B cell (primary cell): ENCODE results near the gene OR12D1. TPM values are rescaled to one million over a fixed set of nuclear protein-coding genes. Genes with fewer than 3 reads are reported as not detected.

ENCODE experiments used
- ATAC-seq: fragments of 200-7000 bp; cut with Tn5 transposase; one replicate; pipeline ENCODE4 v1.10.0; 2021; ENCODE audit warnings: low read depth, mild to moderate bottlenecking, moderate number of reproducible peaks, moderate library complexity
- CTCF ChIA-PET: fragments of 350-600 bp; sonication (Branson Sonifier 250); formaldehyde crosslinking; loops from one replicate; lab custom pipeline; 2021; ENCODE audit warnings: antibody characterized with exemption, inconsistent platforms; lab: Charles Lee
- POLR2A ChIA-PET: fragments of 350-600 bp; sonication (Branson Sonifier 250); formaldehyde crosslinking; loops from one replicate; lab custom pipeline; 2021; ENCODE audit warnings: antibody characterized with exemption; lab: Charles Lee
- DNase-seq: peaks from one replicate; pipeline ENCODE4 v3.0.0; 2013
- H2AFZ ChIP-seq: 2 replicates; pipeline ENCODE4 v1.6.1; 2012; ENCODE audit warnings: mild to moderate bottlenecking, low read depth, low read length; ENCODE audit not compliant: insufficient read depth, poor library complexity, severe bottlenecking
- H3K27ac ChIP-seq, 2 donors: 1 replicate in 1 of 2; 2 replicates in 1 of 2; pipeline ENCODE4 v1.5.1; 2012 to 2013; ENCODE audit warnings: low read length in 2 of 2, mild to moderate bottlenecking in 2 of 2, moderate library complexity in 1 of 2
- H3K27me3 ChIP-seq, 4 experiments: fragments of 200-600 bp in 1 of 4; sonication (generic) in 1 of 4; replicated peaks in 1 of 4; 1 replicate in 2 of 4; 2 replicates in 2 of 4; pipeline versions ENCODE4 v1.6.1 to v1.7.0; 2013 to 2016; ENCODE audit warnings: low read length in 3 of 4, mild to moderate bottlenecking in 2 of 4, mixed read lengths in 1 of 4, moderate library complexity in 1 of 4; ENCODE audit not compliant: insufficient read depth in 4 of 4, control insufficient read depth in 3 of 4; ENCODE audit errors: control extremely low read depth in 1 of 4
- H3K36me3 ChIP-seq, 2 experiments: replicated peaks in 1 of 2; 1 replicate in 1 of 2; 2 replicates in 1 of 2; pipeline versions ENCODE4 v1.6.1 to v1.7.1; 2013; ENCODE audit warnings: low read length in 1 of 2; ENCODE audit not compliant: insufficient read depth in 2 of 2, control insufficient read depth in 1 of 2; ENCODE audit errors: control extremely low read depth in 1 of 2, extremely low read depth in 1 of 2
- H3K4me1 ChIP-seq, 2 donors: fragments of 200-600 bp in 1 of 2; sonication (generic) in 1 of 2; 1 replicate in 1 of 2; 2 replicates in 1 of 2; pipeline versions ENCODE4 v1.5.1 to v1.6.1; 2013 to 2017; ENCODE audit warnings: low read length in 2 of 2; ENCODE audit not compliant: control insufficient read depth in 2 of 2, insufficient read depth in 2 of 2
- H3K4me2 ChIP-seq: replicated peaks from 2 replicates; pipeline ENCODE3; 2012; ENCODE audit warnings: mild to moderate bottlenecking, low read depth, low read length; ENCODE audit not compliant: poor library complexity, severe bottlenecking
- H3K4me3 ChIP-seq, 5 experiments: fragments of 200-600 bp in 1 of 5; sonication (generic) in 1 of 5; 1 replicate in 3 of 5; 2 replicates in 2 of 5; pipeline versions ENCODE4 v1.5.1 to v1.7.0; 2011 to 2016; ENCODE audit warnings: low read length in 4 of 5, mild to moderate bottlenecking in 4 of 5, low read depth in 2 of 5, control low read depth in 1 of 5, moderate library complexity in 1 of 5; ENCODE audit not compliant: insufficient read depth in 1 of 5; ENCODE audit errors: control extremely low read depth in 1 of 5, extremely low read depth in 1 of 5
- H3K79me2 ChIP-seq: fragments of 200-600 bp; sonication (generic); one replicate; pipeline ENCODE4 v1.6.0; 2016; ENCODE audit warnings: low read length; ENCODE audit not compliant: control insufficient read depth, insufficient read depth
- H3K9ac ChIP-seq: fragments of 200-600 bp; sonication (generic); 2 replicates; pipeline ENCODE4 v1.6.1; 2017; ENCODE audit warnings: mild to moderate bottlenecking, low read length, moderate library complexity
- H3K9me3 ChIP-seq, 3 donors: one replicate each; pipeline versions ENCODE4 v1.6.1 to v1.7.1; 2013; ENCODE audit warnings: low read length in 2 of 3; ENCODE audit not compliant: control insufficient read depth in 2 of 3, insufficient read depth in 1 of 3; ENCODE audit errors: control extremely low read depth in 1 of 3
- H4K20me1 ChIP-seq: 2 replicates; pipeline ENCODE4 v1.6.0; 2012; ENCODE audit warnings: mild to moderate bottlenecking, low read length; ENCODE audit not compliant: insufficient read depth, control insufficient read depth, poor library complexity, severe bottlenecking
- H3K27ac Mint-ChIP-seq: one replicate; pipeline ENCODE4 v1.8.0; 2021; ENCODE audit warnings: mixed read lengths
- H3K27me3 Mint-ChIP-seq: one replicate; pipeline ENCODE4 v1.8.0; 2021; ENCODE audit warnings: mixed read lengths
- H3K4me1 Mint-ChIP-seq: one replicate; pipeline ENCODE4 v1.8.0; 2021; ENCODE audit warnings: mixed read lengths
- H3K4me3 Mint-ChIP-seq: one replicate; pipeline ENCODE4 v1.8.0; 2021; ENCODE audit warnings: mixed read lengths
- H3K9me3 Mint-ChIP-seq: one replicate; pipeline ENCODE4 v1.8.0; 2022; ENCODE audit warnings: mixed read lengths; ENCODE audit not compliant: insufficient read depth
- CTCF ChIP-seq: fragments of 200-600 bp; IDR thresholded peaks from one replicate; pipeline ENCODE4 v1.8.0; 2022; ENCODE audit warnings: antibody characterized with exemption, mild to moderate bottlenecking
- EZH2 ChIP-seq: IDR thresholded peaks from 2 replicates; pipeline ENCODE4 v1.6.1; 2012; ENCODE audit warnings: borderline replicate concordance, low read depth, mild to moderate bottlenecking, moderate library complexity, low read length; ENCODE audit not compliant: insufficient read depth, poor library complexity, severe bottlenecking
- WGBS: methylation state at CpG from one replicate; pipeline ENCODE4 v1.1.5; 2013; ENCODE audit warnings: missing lambda C conversion rate; ENCODE audit not compliant: insufficient coverage; 5-methylcytosine and 5-hydroxymethylcytosine counted together
- intact Hi-C: fragments of 100-400 bp; cut with micrococcal nuclease; formaldehyde crosslinking; loops from one replicate; pipeline ENCODE4 v1.10.0; 2022
- polyA plus RNA-seq: library from polyadenylated mRNA; depleted of rRNA; stranded (reverse); fragments of >200 nt; gene quantifications from 2 replicates; pipeline ENCODE4 v1.2.3, GENCODE V29; 2012
- total RNA-seq, 2 donors: library from RNA; stranded (reverse); fragments of 120-200 nt in 1 of 2; gene quantifications; 1 replicate in 1 of 2; 2 replicates in 1 of 2; pipeline versions ENCODE4 v1.2.3 to v1.2.4, GENCODE V29; 2013 to 2022

The OR12D1 gene
- total and polyA plus RNA-seq, 2 donors (not counting 1 experiment from before 2014, with no cell fraction given), result not detected

- no peaks in the 10 kb centered on the region for H3K4me1 ChIP-seq
- intact Hi-C loops, result no loop called here
- TF ChIP-seq CTCF (no peak), EZH2 (no peak)
- ChIA-PET POLR2A (no interaction called here), CTCF (no interaction called here)
- no peak overlapping the region for H3K4me3 ChIP-seq
- DNase-seq (no peak), ATAC-seq (no peak)
- Mint-ChIP-seq H3K4me1 (no peaks in the 10 kb centered on the region), H3K27ac (no peak overlapping the region), H3K4me3 (no peak overlapping the region), H3K9me3 (no peaks in the 10 kb centered on the region), H3K27me3 (peaks cover 25% of the 10 kb centered on the region)
- H3K27me3 ChIP-seq, result peaks cover 0 to 11% (median 0%) of the 10 kb centered on the region in 4 experiments
- H3K36me3 ChIP-seq, result no peaks in the 10 kb centered on the region
- no peak overlapping the region for H3K27ac ChIP-seq
- H2AFZ ChIP-seq, result no peak overlapping the region
- H4K20me1 ChIP-seq, result no peaks in the 10 kb centered on the region
- H3K9me3 ChIP-seq, result no peaks in the 10 kb centered on the region
- no CpG with 5 or more reads among the region's 2 CpGs for WGBS
- no peaks in the 10 kb centered on the region for H3K79me2 ChIP-seq
- no peak overlapping the region for H3K4me2 ChIP-seq
- no peak overlapping the region for H3K9ac ChIP-seq
These were observed 15.2 kb upstream of the OR12D1 start for GRCh38 chr6:29399525-29399924.

DNA sequence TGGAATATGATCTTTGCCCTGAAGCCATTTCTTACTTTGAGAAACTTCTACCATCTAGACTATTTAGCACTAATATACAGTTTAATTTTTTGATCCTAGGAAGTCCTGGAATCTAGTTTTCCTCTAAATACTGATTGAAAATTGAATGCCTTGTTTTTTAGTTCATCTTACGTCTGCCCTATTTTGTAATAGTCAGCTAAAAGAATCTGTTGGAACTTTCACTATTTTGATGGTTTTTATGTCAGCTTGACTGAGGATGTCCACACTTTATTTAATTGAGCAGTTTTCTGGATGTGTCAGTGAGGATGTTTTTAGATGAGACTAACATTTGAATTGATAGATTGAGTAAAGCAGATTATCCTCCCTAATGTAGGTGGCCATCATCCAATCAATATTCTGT is 10.9 kb upstream of the OR12D1 start:
- intact Hi-C loops, result no loop called here
- H4K20me1 ChIP-seq, result no peaks in the 10 kb centered on the region
- 80% methylated on average over 1 of the region's 1 CpG for WGBS
- no peaks in the 10 kb centered on the region for H3K36me3 ChIP-seq
- no peak overlapping the region for H3K9ac ChIP-seq
- no peak overlapping the region for H3K27ac ChIP-seq
- Mint-ChIP-seq H3K27me3 (peaks cover 22% of the 10 kb centered on the region), H3K4me3 (no peak overlapping the region), H3K9me3 (peaks cover 2% of the 10 kb centered on the region), H3K27ac (no peak overlapping the region), H3K4me1 (no peaks in the 10 kb centered on the region)
- ATAC-seq, result no peak
- TF ChIP-seq EZH2 (no peak), CTCF (no peak)
- H3K79me2 ChIP-seq, result no peaks in the 10 kb centered on the region
- no peaks in the 10 kb centered on the region for H3K4me1 ChIP-seq
- DNase-seq, result no peak
- no peak overlapping the region for H3K4me2 ChIP-seq
- peaks cover 0 to 8% (median 0%) of the 10 kb centered on the region in 4 experiments for H3K27me3 ChIP-seq
- no peak overlapping the region for H2AFZ ChIP-seq
- H3K9me3 ChIP-seq, result no peaks in the 10 kb centered on the region
- ChIA-PET POLR2A (no interaction called here), CTCF (no interaction called here)
- no peak overlapping the region for H3K4me3 ChIP-seq
